GM12878 (cell line): ENCODE data around the gene TCF7L2. TPM values are rescaled to one million over a fixed set of nuclear protein-coding genes. Genes with fewer than 3 reads are reported as not detected.

Source experiments
- ATAC-seq: fragments of 200-7000 bp; cut with Tn5 transposase; 3 replicates; pipeline ENCODE4 v1.9.1; 2020; ENCODE audit warnings: mild to moderate bottlenecking, moderate library complexity
- BruUV-seq: library from RNA; stranded (reverse); fragments of 400-500 nt; replicated peaks from 2 replicates; lab custom pipeline; 2021; lab: Mats Ljungman, UMichigan
- CTCF ChIA-PET: fragments of 300-600 bp; sonication (Branson Sonifier 250); formaldehyde crosslinking; extraction: SDS; loops from one replicate; lab custom pipeline; 2021; ENCODE audit warnings: inconsistent platforms; lab: Yijun Ruan, JAX
- POLR2A ChIA-PET: fragments of 350-600 bp; formaldehyde crosslinking; extraction: SDS; loops from one replicate; lab custom pipeline; 2021; ENCODE audit warnings: inconsistent platforms; lab: Charles Lee
- RAD21 ChIA-PET: fragments of 300-600 bp; sonication (Branson Sonifier 250); formaldehyde crosslinking; loops from one replicate; lab custom pipeline; 2023; ENCODE audit warnings: antibody characterized with exemption; ENCODE audit not compliant: unreplicated experiment; lab: Charles Lee
- SMC1A ChIA-PET: fragments of 300-600 bp; sonication (Branson Sonifier 250); formaldehyde crosslinking; loops from one replicate; lab custom pipeline; 2023; ENCODE audit not compliant: unreplicated experiment, uncharacterized antibody; lab: Charles Lee
- DNase-seq: peaks from one replicate; pipeline ENCODE4 v3.0.0-alpha.2; 2011; ENCODE audit warnings: low read depth, low spot score
- FAIRE-seq: peaks from 3 replicates; lab custom pipeline; 2011; peaks lifted over from hg19 to GRCh38; lab: Jason Lieb, UNC
- H2AFZ ChIP-seq: 2 replicates; pipeline ENCODE4 v1.6.0; 2011; ENCODE audit warnings: low read depth, low read length, control low read depth; ENCODE audit not compliant: control insufficient read depth
- H3K27ac ChIP-seq: 2 replicates; pipeline ENCODE4 v1.5.1; 2011; ENCODE audit warnings: control low read depth; ENCODE audit not compliant: control insufficient read depth, insufficient read depth
- H3K27me3 ChIP-seq, 2 experiments: replicated peaks in 1 of 2; 2 replicates each; pipeline versions ENCODE4 v1.6.0 to v1.6.1; 2011; ENCODE audit warnings: low read length in 1 of 2; ENCODE audit not compliant: control insufficient read depth in 2 of 2, insufficient read depth in 2 of 2
- H3K36me3 ChIP-seq, 2 experiments: 2 replicates each; pipeline ENCODE4 v1.5.1; 2011; ENCODE audit warnings: low read length in 1 of 2; ENCODE audit not compliant: control insufficient read depth in 2 of 2, insufficient read depth in 2 of 2
- H3K4me1 ChIP-seq: 2 replicates; pipeline ENCODE4 v1.6.1; 2011; ENCODE audit warnings: mild to moderate bottlenecking, low read length, moderate library complexity, mixed read lengths; ENCODE audit not compliant: control insufficient read depth, insufficient read depth
- H3K4me2 ChIP-seq: 2 replicates; pipeline ENCODE4 v1.6.0; 2011; ENCODE audit warnings: control low read depth; ENCODE audit not compliant: control insufficient read depth, insufficient read depth
- H3K4me3 ChIP-seq: fragments of 200-600 bp; sonication (generic); 2 replicates; pipeline ENCODE4 v1.5.1; 2016
- H3K79me2 ChIP-seq: 2 replicates; pipeline ENCODE4 v1.6.0; 2011; ENCODE audit warnings: low read length; ENCODE audit not compliant: control insufficient read depth, insufficient read depth
- H3K9ac ChIP-seq: 2 replicates; pipeline ENCODE4 v1.8.0; 2011; ENCODE audit warnings: low read length, control low read depth, mixed read lengths; ENCODE audit not compliant: control insufficient read depth, insufficient read depth
- H3K9me3 ChIP-seq: replicated peaks from 3 replicates; pipeline ENCODE4 v1.5.1; 2011; ENCODE audit warnings: mild to moderate bottlenecking, low read length; ENCODE audit not compliant: control insufficient read depth, insufficient read depth
- H4K20me1 ChIP-seq: 2 replicates; pipeline ENCODE4 v1.6.0; 2011; ENCODE audit not compliant: control insufficient read depth, insufficient read depth
- BRCA1 ChIP-seq: IDR thresholded peaks from 2 replicates; pipeline ENCODE4 v1.6.1; 2011; ENCODE audit warnings: low read depth, low read length, improper control_type of control experiment
- FOS ChIP-seq: IDR thresholded peaks from 3 replicates; pipeline ENCODE4 v1.6.1; 2011; ENCODE audit warnings: borderline replicate concordance; ENCODE audit not compliant: insufficient read length; ENCODE audit errors: extremely low read depth
- IKZF1 ChIP-seq: fragments of 450-650 bp; conservative IDR thresholded peaks from 2 replicates; pipeline ENCODE4 v1.6.1; 2017; ENCODE audit warnings: antibody characterized with exemption, mild to moderate bottlenecking
- WGBS: methylation state at CpG from one replicate; pipeline ENCODE4 v1.1.6; 2016; ENCODE audit warnings: low lambda C conversion rate; ENCODE audit not compliant: insufficient replicate concordance, insufficient coverage; ENCODE audit errors: missing lambda C conversion rate; 5-methylcytosine and 5-hydroxymethylcytosine counted together
- in situ Hi-C: fragments of 300-500 bp; cut with MboI; formaldehyde crosslinking; loops from 9 replicates; pipeline ENCODE4 v1.14.3; 2018; ENCODE audit warnings: mixed read lengths
- intact Hi-C: fragments of 100-400 bp; cut with micrococcal nuclease; formaldehyde crosslinking; loops from one replicate; pipeline ENCODE4 v1.14.2; 2022; ENCODE audit not compliant: unreplicated experiment
- polyA plus RNA-seq, 11 experiments: library from polyadenylated mRNA; depleted of rRNA in 4 of 11; unstranded in 6 of 11; stranded (reverse) in 5 of 11; fragments of >200 nt; fragmentation: Nextera tagmentation in 4 of 11; fragmentation: Illumina TruSeq in 1 of 11; extraction: Ambion mirVana in 4 of 11; extraction: Trizol in 1 of 11; gene quantifications; 1 replicate in 1 of 11; 2 replicates in 10 of 11; pipeline versions ENCODE4 v1.2.1 to v1.2.3, GENCODE V29; 2011 to 2016; ENCODE audit warnings: inconsistent platforms in 2 of 11, missing spikeins in 2 of 11, low read depth in 1 of 11
- total RNA-seq, 4 experiments: library from RNA; depleted of rRNA in 3 of 4; stranded (reverse); fragments of >200 nt in 3 of 4; fragmentation: Illumina TruSeq in 1 of 4; extraction: Trizol in 1 of 4; gene quantifications; 2 replicates each; pipeline versions ENCODE4 v1.2.1 to v1.2.3, GENCODE V29; 2013 to 2021
- TF ChIP-seq, protein P1 (sequence below): IDR thresholded peaks from 2 replicates; pipeline ENCODE4 v1.6.1; 2011; ENCODE audit warnings: low read depth, mild to moderate bottlenecking, low read length, moderate library complexity, borderline replicate concordance; ENCODE audit errors: extremely low read depth
- TF ChIP-seq, protein P2 (sequence below): fragments of 450-650 bp; formaldehyde crosslinking; IDR thresholded peaks from 2 replicates; pipeline ENCODE4 v1.4.0; 2022; ENCODE audit warnings: mild to moderate bottlenecking, moderate library complexity

The TCF7L2 gene
- total and polyA plus RNA-seq, 10 of the 15 experiments (the other 5 are each of a cell fraction or from before 2014, with no cell fraction given), result 0.02 to 1.1 (median 0.35) TPM; not detected in 4

DNA sequence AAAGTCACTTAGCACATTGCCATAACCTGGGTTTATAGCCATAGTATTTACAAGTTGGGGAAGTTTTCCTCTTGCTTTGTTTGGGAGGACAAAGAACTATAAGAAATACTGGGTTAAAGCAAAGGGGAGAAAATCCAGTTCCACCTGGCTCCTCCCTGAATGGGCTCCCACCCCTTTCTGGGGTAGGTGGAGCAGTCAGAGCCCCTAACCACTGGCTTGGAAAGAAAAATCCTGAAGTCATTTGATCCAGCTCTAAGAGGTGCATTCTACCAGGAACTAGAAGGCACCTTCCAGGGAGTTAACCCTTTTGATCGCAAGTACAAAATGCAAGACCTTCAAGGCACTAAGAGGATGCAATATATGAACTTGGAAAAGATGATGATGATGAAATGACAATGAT, 31.3 kb upstream of the TCF7L2 start:
- no peak overlapping the region for H3K9ac ChIP-seq
- in situ Hi-C loops, result no loop called here
- TF ChIP-seq BRCA1 (no peak), IKZF1 (no peak), FOS (no peak)
- TF ChIP-seq, protein P1, sequence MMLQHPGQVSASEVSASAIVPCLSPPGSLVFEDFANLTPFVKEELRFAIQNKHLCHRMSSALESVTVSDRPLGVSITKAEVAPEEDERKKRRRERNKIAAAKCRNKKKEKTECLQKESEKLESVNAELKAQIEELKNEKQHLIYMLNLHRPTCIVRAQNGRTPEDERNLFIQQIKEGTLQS, result no peak
- TF ChIP-seq, protein P2, sequence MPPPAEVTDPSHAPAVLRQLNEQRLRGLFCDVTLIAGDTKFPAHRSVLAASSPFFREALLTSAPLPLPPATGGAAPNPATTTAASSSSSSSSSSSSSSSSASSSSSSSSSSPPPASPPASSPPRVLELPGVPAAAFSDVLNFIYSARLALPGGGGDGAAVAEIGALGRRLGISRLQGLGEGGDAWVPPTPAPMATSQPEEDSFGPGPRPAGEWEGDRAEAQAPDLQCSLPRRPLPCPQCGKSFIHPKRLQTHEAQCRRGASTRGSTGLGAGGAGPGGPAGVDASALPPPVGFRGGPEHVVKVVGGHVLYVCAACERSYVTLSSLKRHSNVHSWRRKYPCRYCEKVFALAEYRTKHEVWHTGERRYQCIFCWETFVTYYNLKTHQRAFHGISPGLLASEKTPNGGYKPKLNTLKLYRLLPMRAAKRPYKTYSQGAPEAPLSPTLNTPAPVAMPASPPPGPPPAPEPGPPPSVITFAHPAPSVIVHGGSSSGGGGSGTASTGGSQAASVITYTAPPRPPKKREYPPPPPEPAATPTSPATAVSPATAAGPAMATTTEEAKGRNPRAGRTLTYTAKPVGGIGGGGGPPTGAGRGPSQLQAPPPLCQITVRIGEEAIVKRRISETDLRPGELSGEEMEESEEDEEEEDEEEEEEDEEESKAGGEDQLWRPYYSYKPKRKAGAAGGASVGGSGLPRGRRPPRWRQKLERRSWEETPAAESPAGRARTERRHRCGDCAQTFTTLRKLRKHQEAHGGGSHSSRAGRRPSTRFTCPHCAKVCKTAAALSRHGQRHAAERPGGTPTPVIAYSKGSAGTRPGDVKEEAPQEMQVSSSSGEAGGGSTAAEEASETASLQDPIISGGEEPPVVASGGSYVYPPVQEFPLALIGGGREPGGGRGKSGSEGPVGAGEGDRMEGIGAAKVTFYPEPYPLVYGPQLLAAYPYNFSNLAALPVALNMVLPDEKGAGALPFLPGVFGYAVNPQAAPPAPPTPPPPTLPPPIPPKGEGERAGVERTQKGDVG (CRISPR knock-in tag), result no peak
- TF ChIP-seq, all 136 proteins: peak for 0
- Histone ChIP-seq H3K9me3 (no peaks in the 10 kb centered on the region), H3K27me3 (no peaks in the 10 kb centered on the region), H3K36me3 (no peaks in the 10 kb centered on the region), H3K79me2 (no peaks in the 10 kb centered on the region), H2AFZ (no peak overlapping the region), H3K27ac (no peak overlapping the region), H3K4me1 (no peaks in the 10 kb centered on the region), H4K20me1 (no peaks in the 10 kb centered on the region), H3K4me3 (no peak overlapping the region), H3K4me2 (no peak overlapping the region)
- CTCF ChIA-PET, result no interaction called here
- intact Hi-C loops, result no loop called here
- SMC1A ChIA-PET, result no interaction called here
- POLR2A ChIA-PET, result no interaction called here
- FAIRE-seq (no peak), ATAC-seq (no peak), DNase-seq (no peak)
- RAD21 ChIA-PET, result no interaction called here
- WGBS, result 7% methylated on average over 1 of the region's 1 CpG
- BruUV-seq, result no TSS peak
